GM19372 (cell line): ENCODE measurements around the gene INSL3.
A peak's percentile ranks its signal among the peaks of the same experiment; 100 is the strongest.

ENCODE experiments used
- ATAC-seq: cut with Tn5 transposase; IDR thresholded peaks from one replicate; pipeline ENCODE4 v1.9.1; 2021; ENCODE audit warnings: mild to moderate bottlenecking, low read depth, moderate library complexity; ENCODE audit not compliant: unreplicated experiment

The INSL3 gene

GRCh38 chr19:17821190-17821589 lies at the start of gene INSL3:
TSS of gene INSL3 (minus strand) at chr19:17821519. CDS start at chr19:17821506, 13 bp downstream.
- no peak for ATAC-seq

- ATAC-seq = no peak
Observed at GRCh38 chr19:17869114-17869608, 47.8 kb upstream of the INSL3 start.

- no peak for ATAC-seq
Observed at GRCh38 chr19:17868669-17869068, 47.4 kb upstream of the INSL3 start.

- ATAC-seq = no peak
Observed at GRCh38 chr19:17866964-17867486, 45.7 kb upstream of the INSL3 start.

- ATAC-seq = no peak
Observed at GRCh38 chr19:17866312-17866963, 45.1 kb upstream of the INSL3 start.

- no peak for ATAC-seq
Observed at GRCh38 chr19:17865364-17866311, 44.3 kb upstream of the INSL3 start.

- no peak for ATAC-seq
Observed at GRCh38 chr19:17863520-17864182, 42.3 kb upstream of the INSL3 start.

- no peak for ATAC-seq
Observed at GRCh38 chr19:17862711-17863519, 41.6 kb upstream of the INSL3 start.

- no peak for ATAC-seq
Observed at GRCh38 chr19:17861542-17862402, 40.5 kb upstream of the INSL3 start.

GRCh38 chr19:17860993-17861360 lies 39.7 kb upstream of the INSL3 start:
- ATAC-seq = no peak

GRCh38 chr19:17860331-17860992 lies 39.1 kb upstream of the INSL3 start:
- ATAC-seq = no peak

GRCh38 chr19:17859533-17860330 lies 38.4 kb upstream of the INSL3 start, which contains the start of gene RPL18A:
TSS of gene RPL18A (plus strand) at chr19:17859910. CDS start at chr19:17859957, 47 bp downstream.
- peak; percentile 93 for ATAC-seq

GRCh38 chr19:17855280-17856152 lies 34.2 kb upstream of the INSL3 start:
- ATAC-seq = no peak

- ATAC-seq = no peak
Observed at GRCh38 chr19:17854061-17854460, 32.7 kb upstream of the INSL3 start.

- no peak for ATAC-seq
Observed at GRCh38 chr19:17848595-17849292, 27.4 kb upstream of the INSL3 start.
